HepG2 (cell line): Measurements from ENCODE around the gene CD36. TPM values are rescaled to one million over a fixed set of nuclear protein-coding genes. Genes with fewer than 3 reads are reported as not detected.

Experiments used
- ATAC-seq: fragments of 200-7000 bp; cut with Tn5 transposase; 3 replicates; pipeline ENCODE4 v1.9.1; 2020; ENCODE audit warnings: mild to moderate bottlenecking, moderate library complexity
- BruUV-seq: library from RNA; stranded (reverse); fragments of 400-500 nt; replicated peaks from 2 replicates; lab custom pipeline; 2021; lab: Mats Ljungman, UMichigan
- CTCF ChIA-PET: fragments of 300-600 bp; formaldehyde crosslinking; extraction: SDS; loops from one replicate; lab custom pipeline; 2021; ENCODE audit warnings: low total read pairs, inconsistent platforms, low intra/inter-chr PET ratio; lab: Yijun Ruan, JAX
- POLR2A ChIA-PET: fragments of 350-600 bp; sonication (Branson Sonifier 250); formaldehyde crosslinking; loops from one replicate; lab custom pipeline; 2020; ENCODE audit warnings: antibody characterized with exemption, inconsistent platforms; lab: Yijun Ruan, JAX
- DNase-seq: peaks from one replicate; pipeline ENCODE4 v3.0.0-alpha.2; 2015; ENCODE audit warnings: low spot score
- FAIRE-seq: peaks from 3 replicates; lab custom pipeline; 2011; peaks lifted over from hg19 to GRCh38; lab: Jason Lieb, UNC
- H2AFZ ChIP-seq: one replicate; pipeline ENCODE4 v1.6.1; 2011; ENCODE audit warnings: low read length, inconsistent platforms
- H3K27ac ChIP-seq: fragments of 300-600 bp; 3 replicates; pipeline ENCODE4 v1.8.0; 2011; ENCODE audit warnings: mixed run types, mild to moderate bottlenecking, mixed read lengths, low read length, inconsistent platforms; ENCODE audit not compliant: insufficient read depth; ENCODE audit errors: extremely low read length
- H3K27me3 ChIP-seq, 2 experiments: fragments of 200-600 bp in 1 of 2; 2 replicates in 1 of 2; 3 replicates in 1 of 2; pipeline versions ENCODE4 v1.6.0 to v1.8.0; 2011; ENCODE audit warnings: low read length in 2 of 2, mild to moderate bottlenecking in 2 of 2, moderate library complexity in 2 of 2, inconsistent platforms in 1 of 2; ENCODE audit not compliant: insufficient read depth in 2 of 2, control insufficient read depth in 1 of 2
- H3K36me3 ChIP-seq, 2 experiments: fragments of 200-600 bp in 1 of 2; replicated peaks in 1 of 2; 2 replicates in 1 of 2; 3 replicates in 1 of 2; pipeline versions ENCODE4 v1.5.1 to v1.8.0; 2011; ENCODE audit warnings: low read length in 2 of 2, inconsistent platforms in 1 of 2; ENCODE audit not compliant: insufficient read depth in 2 of 2, control insufficient read depth in 1 of 2
- H3K4me1 ChIP-seq: 2 replicates; pipeline ENCODE4 v1.5.1; 2012; ENCODE audit warnings: low read length, inconsistent platforms; ENCODE audit not compliant: insufficient read depth
- H3K4me2 ChIP-seq: 2 replicates; pipeline ENCODE4 v1.6.0; 2011; ENCODE audit warnings: low read depth, low read length, inconsistent platforms
- H3K4me3 ChIP-seq, 3 experiments: fragments of 200-600 bp in 1 of 3; sonication (generic), shearing (Covaris generic) in 1 of 3; replicated peaks in 1 of 3; 2 replicates each; pipeline ENCODE4 v1.5.1; 2011 to 2016; ENCODE audit warnings: low read length in 3 of 3, inconsistent platforms in 2 of 3, low read depth in 2 of 3, mild to moderate bottlenecking in 2 of 3, control low read depth in 1 of 3, mixed read lengths in 1 of 3; ENCODE audit not compliant: insufficient read depth in 1 of 3
- H3K79me2 ChIP-seq: one replicate; pipeline ENCODE4 v1.6.1; 2011; ENCODE audit warnings: low read length, inconsistent platforms; ENCODE audit not compliant: insufficient read depth
- H3K9ac ChIP-seq: 2 replicates; pipeline ENCODE4 v1.6.0; 2011; ENCODE audit warnings: mild to moderate bottlenecking, low read depth, low read length, inconsistent platforms; ENCODE audit not compliant: insufficient read depth
- H3K9me3 ChIP-seq: 2 replicates; pipeline ENCODE4 v1.5.1; 2012; ENCODE audit warnings: mild to moderate bottlenecking, low read length
- H4K20me1 ChIP-seq: 2 replicates; pipeline ENCODE4 v1.6.0; 2011; ENCODE audit warnings: inconsistent platforms, mild to moderate bottlenecking, low read length, moderate library complexity; ENCODE audit not compliant: insufficient read depth
- ATF3 ChIP-seq: sonication (generic); formaldehyde crosslinking; IDR thresholded peaks from 2 replicates; pipeline ENCODE4 v1.4.0; 2020; ENCODE audit warnings: missing genetic modification reagents
- HDAC1 ChIP-seq: sonication (generic); formaldehyde crosslinking; IDR thresholded peaks from 2 replicates; pipeline ENCODE4 v1.5.1; 2020; ENCODE audit warnings: mild to moderate bottlenecking, missing genetic modification reagents
- HNRNPL ChIP-seq: fragments of 200-400 bp; formaldehyde crosslinking; IDR thresholded peaks from 2 replicates; pipeline ENCODE4 v1.6.1; 2017; ENCODE audit warnings: mild to moderate bottlenecking, low read depth, low read length
- HOXA7 ChIP-seq: sonication (generic); formaldehyde crosslinking; IDR thresholded peaks from 2 replicates; pipeline ENCODE4 v1.8.1; 2022; ENCODE audit warnings: mild to moderate bottlenecking, missing genetic modification reagents, moderate library complexity
- KDM3A ChIP-seq: IDR thresholded peaks from 2 replicates; pipeline ENCODE4 v1.6.1; 2018; ENCODE audit warnings: low read depth, missing compliant biosample characterization
- KDM4B ChIP-seq: sonication (generic); formaldehyde crosslinking; IDR thresholded peaks from 2 replicates; pipeline ENCODE4 v1.4.0; 2020; ENCODE audit warnings: missing genetic modification reagents
- NR1H2 ChIP-seq: sonication (generic); formaldehyde crosslinking; IDR thresholded peaks from 2 replicates; pipeline ENCODE4 v1.8.1; 2022; ENCODE audit warnings: low read depth, missing genetic modification reagents, borderline replicate concordance
- SMC3 ChIP-seq: IDR thresholded peaks from 2 replicates; pipeline ENCODE4 v1.6.1; 2011; ENCODE audit warnings: low read length, improper control_type of control experiment
- ZBTB40 ChIP-seq, 2 experiments: fragments of 450-650 bp in 1 of 2; sonication (generic) in 1 of 2; formaldehyde crosslinking in 1 of 2; IDR thresholded peaks; 2 replicates each; pipeline versions ENCODE4 v1.6.1 to v1.8.0; 2016 to 2022; ENCODE audit warnings: antibody characterized with exemption in 1 of 2, mild to moderate bottlenecking in 1 of 2, missing genetic modification reagents in 1 of 2
- ZEB1 ChIP-seq: IDR thresholded peaks from 2 replicates; pipeline ENCODE4 v1.6.1; 2012; ENCODE audit warnings: mild to moderate bottlenecking, low read depth, inconsistent platforms; ENCODE audit not compliant: insufficient replicate concordance
- ZNF136 ChIP-seq: sonication (generic); formaldehyde crosslinking; IDR thresholded peaks from 2 replicates; pipeline ENCODE4 v1.8.1; 2022; ENCODE audit warnings: low read depth, mild to moderate bottlenecking, moderate library complexity, missing genetic modification reagents
- ZNF274 ChIP-seq: sonication (generic); formaldehyde crosslinking; IDR thresholded peaks from 2 replicates; pipeline ENCODE4 v1.5.1; 2020; ENCODE audit warnings: mild to moderate bottlenecking, missing genetic modification reagents
- ZNF296 ChIP-seq: sonication (generic); formaldehyde crosslinking; conservative IDR thresholded peaks from 2 replicates; pipeline ENCODE4 v1.5.0; 2020; ENCODE audit warnings: mild to moderate bottlenecking, missing genetic modification reagents
- ZNF335 ChIP-seq: sonication (generic); formaldehyde crosslinking; IDR thresholded peaks from 2 replicates; pipeline ENCODE4 v1.4.0; 2020; ENCODE audit warnings: missing genetic modification reagents
- ZNF367 ChIP-seq: sonication (generic); formaldehyde crosslinking; IDR thresholded peaks from 2 replicates; pipeline ENCODE4 v1.4.0; 2020; ENCODE audit warnings: missing genetic modification reagents, borderline replicate concordance
- ZNF7 ChIP-seq: IDR thresholded peaks from 2 replicates; pipeline ENCODE4 v1.6.1; 2016; ENCODE audit warnings: missing biosample characterization, missing genetic modification reagents
- WGBS: methylation state at CpG from one replicate; pipeline ENCODE4 v1.1.6; 2017; ENCODE audit warnings: low lambda C conversion rate; 5-methylcytosine and 5-hydroxymethylcytosine counted together
- in situ Hi-C: cut with HindIII; loops from 2 replicates; pipeline ENCODE4 v1.10.0; 2017; ENCODE audit warnings: low pct_unique_long_range_greater_than_20kb; ENCODE audit not compliant: extremely low pct_ligation_motif_present
- intact Hi-C: fragments of 100-400 bp; cut with micrococcal nuclease; formaldehyde crosslinking; loops from one replicate; pipeline ENCODE4 v1.10.0; 2022; ENCODE audit not compliant: unreplicated experiment
- polyA plus RNA-seq, 8 experiments: library from polyadenylated mRNA; depleted of rRNA in 3 of 8; stranded (reverse) in 7 of 8; unstranded in 1 of 8; fragments of >200 nt; fragmentation: Illumina TruSeq in 4 of 8; extraction: Trizol in 4 of 8; gene quantifications; 2 replicates each; pipeline versions ENCODE4 v1.2.1 to v1.2.3, GENCODE V29; 2011 to 2016; ENCODE audit warnings: low read depth in 4 of 8, missing spikeins in 1 of 8, mixed read lengths in 1 of 8; ENCODE audit not compliant: insufficient read depth in 1 of 8
- total RNA-seq, 5 experiments: library from RNA; depleted of rRNA; stranded (reverse); fragments of >200 nt; fragmentation: Illumina TruSeq; extraction: Trizol; gene quantifications; 2 replicates each; pipeline ENCODE4 v1.2.3, GENCODE V29; 2016; ENCODE audit warnings: low read depth in 1 of 5

Gene CD36
- total and polyA plus RNA-seq, 2 of the 13 experiments (the other 11 are each of a cell fraction or from before 2014, with no cell fraction given): 2.8 to 4.8 TPM

GRCh38 chr7:80636709-80637108, 1.7 kb upstream of the CD36 start:
- no peaks in the 10 kb centered on the region for H3K79me2 ChIP-seq
- no peaks in the 10 kb centered on the region for H4K20me1 ChIP-seq
- H3K9me3 ChIP-seq: no peaks in the 10 kb centered on the region
- no peaks in the 10 kb centered on the region for H3K27me3 ChIP-seq
- ChIA-PET POLR2A (no interaction called here), CTCF (no interaction called here)
- no TSS peak for BruUV-seq
- no peak for ATAC-seq
- FAIRE-seq: no peak
- H3K4me3 ChIP-seq: no peak overlapping the region
- no peak overlapping the region for H2AFZ ChIP-seq
- intact Hi-C loops: no loop called here
- DNase-seq: no peak
- H3K4me1 ChIP-seq: peaks cover 37% of the 10 kb centered on the region
- 98% methylated on average over 1 of the region's 1 CpG for WGBS
- no peaks in the 10 kb centered on the region for H3K36me3 ChIP-seq
- H3K4me2 ChIP-seq: no peak overlapping the region
- H3K9ac ChIP-seq: no peak overlapping the region
- in situ Hi-C loops: no loop called here
- no peak overlapping the region for H3K27ac ChIP-seq
- no peak for TF ChIP-seq ZNF367 (CRISPR knock-in tag)
- no peak for TF ChIP-seq KDM3A
- no peak for TF ChIP-seq ZNF136
- TF ChIP-seq ATF3: no peak
- no peak for TF ChIP-seq HNRNPL
- TF ChIP-seq SMC3: no peak
- TF ChIP-seq ZNF7 (CRISPR knock-in tag): no peak
- TF ChIP-seq NR1H2 (CRISPR knock-in tag): no peak
- no peak for TF ChIP-seq ZBTB40 (IDR thresholded peaks at IDR 0.05)
- no peak for TF ChIP-seq ZBTB40 (CRISPR knock-in tag; IDR thresholded peaks at IDR 0.05)
- no peak for TF ChIP-seq KDM4B (CRISPR knock-in tag)
- TF ChIP-seq ZNF296 (CRISPR knock-in tag): no peak
- TF ChIP-seq ZEB1: no peak
- no peak for TF ChIP-seq ZNF274 (CRISPR knock-in tag)
- TF ChIP-seq HOXA7 (CRISPR knock-in tag): no peak
- no peak for TF ChIP-seq HDAC1 (CRISPR knock-in tag)
- TF ChIP-seq ZNF335 (CRISPR knock-in tag): no peak
